Activated T-cell treated with anti-CD3 and anti-CD28 coated beads, Interleukin-2, amount 50 U/mL, for 4 hours (primary cell): ENCODE measurements around the gene PLCG1. TPM values are rescaled to one million over a fixed set of nuclear protein-coding genes. Genes with fewer than 3 reads are reported as not detected.

Experiments
- total RNA-seq, 3 donors: library from RNA; stranded (reverse); gene quantifications; one replicate each; pipeline ENCODE4 v1.2.1, GENCODE V29; 2021

The PLCG1 gene
- total RNA-seq, 3 donors from 2014 or later: 89.1 to 104 (median 91.3) TPM

Other genes with a start within 250 kb of the PLCG1 start
- gene TOP1, start 108.7 kb upstream of the PLCG1 start, total RNA-seq: 100 to 1,000 TPM; 117 to 131 (median 121) TPM
- 10 to 100 TPM in 1 of 3 donors, 1 to 10 TPM in 2; 6.9 to 11.9 (median 9.9) TPM for gene ZHX3, start 180.2 kb downstream of the PLCG1 start, total RNA-seq
- under 1 TPM; 0.19 to 0.32 (median 0.20) TPM for gene LPIN3, start 203.3 kb downstream of the PLCG1 start, total RNA-seq
- gene EMILIN3, start 229.3 kb downstream of the PLCG1 start, total RNA-seq: not detected